HG02852 (cell line): ENCODE results near the gene CDH18.

ENCODE experiments used
- ATAC-seq: cut with Tn5 transposase; IDR thresholded peaks from one replicate; pipeline ENCODE4 v1.9.1; 2021; ENCODE audit warnings: mild to moderate bottlenecking, moderate library complexity; ENCODE audit not compliant: unreplicated experiment

The CDH18 gene

DNA sequence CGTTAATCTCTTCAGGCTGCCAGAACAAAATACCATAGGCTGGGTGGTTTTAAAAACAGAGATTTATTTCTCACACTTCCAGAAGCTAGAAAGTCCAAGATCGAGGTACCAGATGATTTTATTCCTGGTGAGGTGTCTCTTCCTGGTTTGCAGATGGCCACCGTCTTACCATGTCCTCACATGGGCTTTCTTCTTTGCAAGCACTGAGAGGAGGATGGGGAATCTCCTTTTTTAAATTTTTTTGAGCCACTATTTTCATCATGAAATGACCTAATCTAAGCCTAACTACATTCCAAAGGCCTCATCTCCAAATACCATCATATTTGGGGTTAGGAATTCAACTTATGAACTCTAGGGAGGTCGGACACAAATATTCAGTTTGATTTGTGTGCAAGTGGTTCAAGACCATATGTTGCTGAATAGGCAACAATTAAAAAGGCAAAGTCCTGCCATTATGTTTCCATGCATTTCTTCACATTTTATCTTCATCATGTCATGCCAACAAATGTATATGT, 371.2 kb downstream of the CDH18 start:
- ATAC-seq, result no peak

DNA sequence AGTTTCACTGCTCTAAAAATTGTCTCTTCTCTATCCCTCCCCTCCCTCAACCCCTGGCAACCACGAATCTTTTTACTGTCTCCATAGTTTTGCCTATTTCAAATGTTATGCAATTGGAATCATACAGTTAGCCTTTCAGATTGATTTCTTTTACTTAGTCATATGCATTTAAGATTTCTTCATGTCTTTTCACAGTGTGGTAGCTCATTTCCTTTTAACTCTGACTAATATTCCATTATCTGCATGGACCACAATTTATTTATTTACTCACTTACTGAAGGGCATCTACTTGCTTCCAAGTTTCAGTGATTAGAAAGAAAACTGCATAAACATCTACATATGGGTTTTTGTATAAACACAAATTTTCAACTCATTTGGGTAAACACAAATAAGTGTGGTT, 372.3 kb downstream of the CDH18 start:
- no peak for ATAC-seq

DNA sequence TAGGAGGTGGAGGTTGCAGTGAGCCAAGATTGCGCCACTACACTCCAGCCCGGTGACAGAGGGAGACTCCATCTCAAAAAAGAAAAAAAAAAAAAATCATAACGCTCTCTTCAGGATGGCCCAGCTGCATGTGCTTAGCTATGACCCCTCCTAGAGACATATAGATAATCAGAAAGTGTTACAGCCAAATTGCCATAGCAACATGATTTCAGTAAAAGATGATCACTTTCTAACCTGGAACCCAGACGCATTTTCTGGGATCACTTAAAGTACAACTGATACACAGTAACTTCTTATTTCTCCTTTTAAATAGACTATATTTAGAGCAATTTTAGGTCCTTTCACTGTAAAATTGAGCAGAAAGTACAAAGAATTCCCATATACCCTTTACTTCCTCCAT, 372.9 kb downstream of the CDH18 start:
- no peak for ATAC-seq

DNA sequence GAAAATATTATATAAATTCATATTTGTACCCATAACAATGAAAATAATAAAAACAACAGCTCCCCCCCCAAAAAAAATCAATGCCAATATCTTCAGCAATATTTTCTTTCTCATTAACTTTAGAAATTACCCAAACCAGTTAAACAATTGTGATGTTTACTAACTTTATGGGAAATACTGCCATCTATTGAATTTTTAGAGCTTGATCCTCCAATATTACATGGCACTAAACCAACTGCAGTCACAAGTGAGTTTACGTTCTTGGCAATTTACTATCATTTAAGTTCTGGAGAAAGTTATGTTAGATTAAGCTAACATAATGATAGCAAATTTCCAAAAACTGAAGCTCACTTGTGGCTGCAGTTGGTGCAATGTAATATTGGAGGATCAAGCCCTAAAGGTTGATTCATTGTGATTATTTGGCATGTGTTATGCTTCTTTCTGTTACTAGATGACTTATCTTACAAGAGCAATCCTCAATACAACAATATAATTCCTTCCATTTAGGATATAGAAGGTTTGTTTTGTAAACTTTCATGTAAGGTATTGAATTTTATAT, 379.5 kb downstream of the CDH18 start:
- ATAC-seq, result no peak

DNA sequence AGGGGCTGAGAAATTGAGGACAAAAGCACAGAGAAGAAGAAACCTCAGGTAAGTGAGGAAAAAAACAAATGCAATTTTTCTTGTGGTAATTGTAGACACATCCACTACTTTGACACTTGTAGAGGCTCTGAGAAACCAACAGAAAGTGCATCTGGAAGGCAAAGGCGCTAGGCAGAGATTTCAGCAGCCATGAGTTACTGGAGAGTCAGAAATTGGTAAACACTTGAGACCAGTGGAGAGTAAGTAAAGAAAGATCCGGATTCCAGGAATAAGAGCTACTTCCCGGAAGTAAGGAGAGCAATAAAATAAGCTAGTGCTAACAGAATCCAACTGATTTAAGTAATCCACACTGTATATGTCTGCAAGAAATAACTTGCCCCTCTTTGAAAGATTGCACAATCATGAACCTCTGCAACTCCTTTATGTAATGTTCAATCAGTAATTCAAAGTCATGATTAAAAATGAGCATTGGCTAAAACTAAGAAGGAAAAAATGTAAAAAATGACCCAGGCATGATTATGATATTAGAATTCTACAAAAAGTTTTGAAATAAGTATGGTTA, 382.1 kb downstream of the CDH18 start:
- no peak for ATAC-seq

DNA sequence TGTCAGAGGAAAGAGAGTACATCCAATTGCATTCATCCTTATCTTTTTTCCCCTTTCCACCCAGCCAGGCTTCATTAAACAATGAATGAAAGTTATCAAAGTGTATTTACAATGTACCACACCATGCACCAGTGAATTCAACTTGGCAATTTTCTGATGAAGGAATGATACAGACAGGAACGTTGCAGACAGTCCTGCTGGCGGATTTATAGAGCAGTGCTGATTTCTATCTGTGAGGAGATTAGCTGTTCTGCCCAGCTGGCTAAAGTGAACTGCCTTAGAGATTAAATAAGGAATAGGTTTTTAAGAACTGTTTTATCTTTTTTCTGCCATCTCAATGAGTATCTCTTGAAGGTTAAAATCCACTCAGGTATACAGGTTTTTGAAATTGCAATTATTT, 403.9 kb downstream of the CDH18 start:
- no peak for ATAC-seq

DNA sequence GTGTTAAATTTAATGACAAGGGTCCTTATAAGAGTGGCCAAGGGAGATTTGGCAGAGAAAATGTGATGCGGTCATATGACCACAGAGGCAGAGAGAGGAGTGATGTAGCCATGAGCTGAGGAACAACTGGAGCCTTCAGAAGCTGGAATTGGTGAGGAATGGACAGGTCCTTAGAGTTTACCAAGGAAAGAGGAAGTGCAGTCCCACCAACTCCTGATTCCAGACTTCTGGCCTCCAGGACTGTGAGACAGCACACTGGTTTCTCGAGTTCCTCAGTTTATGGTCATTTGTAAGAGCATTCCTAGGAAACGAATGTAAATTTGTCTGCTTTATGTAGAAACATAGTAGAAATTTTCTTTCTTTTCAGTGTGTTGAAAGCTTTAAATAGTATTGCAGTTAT, 410.1 kb downstream of the CDH18 start:
- no peak for ATAC-seq

DNA sequence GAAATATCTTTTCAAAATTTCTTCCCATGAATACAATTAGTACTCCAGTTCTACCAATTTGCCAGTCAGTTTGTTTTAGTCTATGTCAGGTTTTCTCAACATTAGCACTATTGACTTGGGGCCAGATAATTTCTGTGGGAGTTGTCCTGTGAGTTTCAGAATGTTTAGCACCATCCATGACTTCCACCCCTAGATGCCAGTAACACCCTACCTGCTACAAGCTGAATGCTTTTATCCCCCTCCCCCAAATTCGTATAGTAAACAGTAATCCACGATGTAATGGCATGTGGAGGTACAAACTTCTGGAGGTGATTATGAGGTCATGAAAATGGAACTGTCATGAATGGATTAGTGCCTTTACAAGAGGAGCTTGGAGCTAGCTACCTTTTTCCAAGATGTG, 420.0 kb downstream of the CDH18 start:
- no peak for ATAC-seq

DNA sequence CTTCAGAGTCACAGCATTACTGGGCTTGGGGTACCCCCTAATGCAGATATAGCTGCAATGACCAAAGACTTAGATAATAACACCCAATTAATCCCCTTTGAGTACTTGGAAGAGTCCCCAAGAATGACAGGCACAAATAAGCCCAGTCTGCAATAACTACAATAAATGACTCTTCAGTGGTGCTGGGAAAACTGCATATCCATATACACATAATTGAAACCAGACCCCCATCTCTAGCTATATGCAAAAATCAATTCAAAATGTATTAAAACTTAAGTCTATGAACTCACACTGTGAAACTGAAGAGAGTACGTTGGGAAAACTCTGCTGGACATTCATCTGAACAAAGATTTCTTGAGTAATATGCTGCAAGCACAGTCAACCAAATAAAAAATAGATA, 422.5 kb downstream of the CDH18 start:
- ATAC-seq, result no peak

DNA sequence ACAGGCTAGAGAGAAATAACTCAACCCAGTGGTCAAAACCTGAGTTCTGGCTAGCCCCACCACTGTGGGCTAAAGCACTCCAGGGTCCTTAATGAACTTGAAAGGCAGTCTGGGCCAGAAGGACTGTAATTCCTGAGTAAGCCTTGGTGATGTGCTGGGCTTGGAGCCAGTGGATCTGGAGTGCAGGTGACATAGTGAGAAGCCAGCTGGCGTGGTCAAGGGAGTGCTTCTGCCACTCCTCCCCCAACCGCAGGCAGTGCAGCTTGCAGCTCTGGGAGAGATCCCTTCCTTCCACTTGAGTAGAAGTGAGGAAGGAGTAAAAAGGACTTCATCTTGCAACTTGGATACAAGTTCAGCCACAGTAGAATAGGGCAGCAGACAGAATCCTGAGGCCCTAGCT, 424.0 kb downstream of the CDH18 start:
- no peak for ATAC-seq

DNA sequence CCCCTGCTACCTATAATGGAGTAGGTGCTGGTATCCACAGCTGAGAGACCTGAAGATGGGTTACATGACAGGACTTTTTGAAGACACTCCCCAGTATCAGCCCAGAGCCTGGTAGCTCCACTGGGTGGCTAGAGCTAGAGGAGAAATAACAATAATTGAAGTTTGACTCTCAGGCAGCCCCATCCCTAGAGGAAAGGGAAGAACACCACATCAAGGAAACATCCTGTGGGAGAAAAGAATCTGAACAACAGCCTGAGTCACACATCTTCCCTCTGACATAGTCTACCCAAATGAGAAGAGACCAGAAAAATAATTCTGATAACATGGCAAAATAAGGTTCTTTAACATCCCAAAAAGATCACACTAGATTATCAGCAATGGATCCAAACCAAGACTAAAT, 432.1 kb downstream of the CDH18 start:
- no peak for ATAC-seq

DNA sequence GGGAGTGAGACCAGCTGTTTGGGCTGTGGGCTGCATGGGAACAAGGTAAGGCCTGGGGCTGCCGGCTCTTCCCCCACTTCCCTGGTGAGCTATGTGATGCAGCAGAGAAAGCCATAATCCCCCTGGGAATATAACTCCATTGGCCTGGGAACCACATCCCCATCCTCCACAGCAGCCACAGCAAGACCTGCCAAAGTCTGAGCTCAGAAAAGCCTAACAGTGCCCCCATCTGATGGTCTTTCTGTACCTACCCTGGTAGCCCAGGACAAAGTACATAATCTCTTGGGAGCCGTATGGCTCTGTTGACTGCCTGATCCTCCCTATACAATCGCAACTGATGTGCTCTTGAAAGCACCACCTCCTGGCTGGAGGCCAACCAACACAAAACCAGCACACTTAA, 432.6 kb downstream of the CDH18 start:
- no peak for ATAC-seq

DNA sequence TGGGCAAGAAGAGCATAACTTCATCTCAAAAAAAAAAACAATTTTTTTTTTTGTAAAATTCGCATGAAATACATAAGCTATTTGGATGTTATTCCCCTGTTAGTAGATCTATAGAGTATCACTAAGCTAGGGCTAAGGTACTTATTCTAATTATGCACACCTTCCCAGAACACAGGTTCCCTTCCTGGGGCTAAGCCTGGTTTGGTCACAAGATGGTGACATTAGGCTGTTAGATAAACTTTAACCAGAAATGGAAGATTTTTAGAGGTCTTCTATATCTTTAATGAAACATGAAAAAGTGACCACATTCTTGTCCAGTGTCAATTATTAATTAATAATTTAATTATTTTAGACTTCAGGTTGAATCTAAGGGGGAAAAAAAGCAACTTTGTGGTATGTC, 433.5 kb downstream of the CDH18 start:
- no peak for ATAC-seq

DNA sequence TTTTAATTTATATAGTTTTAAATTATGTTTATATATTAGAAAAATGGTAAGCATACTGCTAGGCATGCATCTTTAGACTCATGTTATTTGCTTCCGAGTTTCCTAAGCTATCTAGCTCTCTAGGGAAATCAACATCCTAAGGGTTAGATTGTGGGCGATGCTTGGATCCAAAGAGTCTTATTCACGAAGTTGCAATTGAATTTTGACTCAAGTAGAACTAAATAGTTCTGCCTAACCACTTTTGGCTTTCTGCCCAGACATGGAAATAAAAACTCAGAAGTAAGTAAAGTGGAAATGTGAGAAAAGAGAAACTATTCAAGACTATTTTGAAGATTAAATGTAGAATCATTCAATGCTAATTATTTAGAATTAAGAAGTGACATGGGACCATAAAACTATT, 440.4 kb downstream of the CDH18 start:
- ATAC-seq, result no peak

DNA sequence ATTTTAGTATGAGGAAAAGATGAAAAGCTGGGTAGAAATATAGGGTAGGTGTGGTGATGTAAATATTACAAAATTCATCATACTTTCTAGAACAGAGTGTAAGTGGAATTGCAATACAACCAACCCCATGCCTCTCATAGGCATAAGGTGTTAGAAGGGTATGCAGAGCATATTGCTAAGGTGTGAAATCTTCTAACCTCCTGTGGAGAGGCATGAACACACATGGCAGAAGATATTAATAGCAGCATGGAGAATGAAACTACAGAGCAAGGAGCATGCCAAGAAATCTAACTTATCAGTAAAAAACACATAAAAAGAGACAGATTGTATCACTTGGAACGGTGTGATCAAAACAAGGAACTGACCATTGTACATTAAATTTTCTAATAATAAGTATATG, 441.5 kb downstream of the CDH18 start:
- ATAC-seq, result no peak

DNA sequence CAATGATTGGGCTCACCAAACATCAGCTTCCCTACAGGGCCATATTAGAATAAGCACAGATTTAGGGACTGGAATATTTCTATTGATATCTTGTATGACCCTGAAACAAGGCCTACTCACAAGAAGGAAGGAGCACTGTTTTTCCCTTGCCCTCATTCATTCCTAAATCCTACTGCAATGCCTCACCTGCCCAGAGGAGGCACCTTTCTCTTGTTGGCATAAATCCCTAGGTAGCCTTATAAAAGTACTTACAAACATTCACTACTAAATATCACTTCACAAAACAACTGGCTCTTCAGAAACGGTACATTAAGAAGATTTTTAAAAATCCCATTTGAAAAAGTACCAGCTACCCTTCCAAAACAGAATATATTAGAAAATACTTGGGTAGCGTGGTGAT, 449.4 kb downstream of the CDH18 start:
- no peak for ATAC-seq

DNA sequence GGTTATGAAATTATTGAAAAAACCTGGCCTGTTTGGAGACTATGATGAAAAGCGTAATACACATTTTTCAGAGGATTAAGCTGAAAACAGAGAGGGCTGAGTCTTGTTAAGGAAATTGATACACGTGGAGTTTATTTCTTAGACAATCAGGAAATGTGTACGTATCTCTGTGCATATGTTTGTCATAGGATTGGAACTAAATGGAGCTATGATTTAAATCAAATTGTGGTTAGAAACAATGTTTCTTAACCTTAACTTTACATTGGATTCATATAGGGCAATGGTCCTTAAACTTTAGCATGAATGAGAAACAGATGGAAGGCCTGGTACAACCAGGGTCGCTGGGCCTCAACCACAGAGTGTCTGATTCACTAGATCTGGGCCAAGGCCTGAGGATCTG, 451.6 kb downstream of the CDH18 start:
- no peak for ATAC-seq

DNA sequence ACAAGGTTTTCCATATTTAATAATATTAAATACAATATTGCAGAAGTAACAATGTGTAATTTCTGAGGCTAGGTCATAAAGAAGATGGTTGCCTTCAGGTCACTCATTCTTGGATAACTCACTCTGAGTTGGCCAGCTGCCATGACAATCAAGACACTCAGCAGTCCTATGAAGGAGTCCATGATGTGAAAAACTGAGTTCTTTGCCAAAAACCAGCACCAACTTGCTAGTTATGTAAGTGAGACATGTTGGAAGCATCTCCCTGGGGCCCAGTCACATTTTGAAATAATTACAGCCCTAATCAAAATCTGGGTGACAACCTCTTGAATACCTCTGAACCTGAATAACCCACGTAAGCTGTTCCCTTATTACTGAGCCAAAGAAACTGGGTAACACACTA, 453.2 kb downstream of the CDH18 start:
- ATAC-seq, result no peak

DNA sequence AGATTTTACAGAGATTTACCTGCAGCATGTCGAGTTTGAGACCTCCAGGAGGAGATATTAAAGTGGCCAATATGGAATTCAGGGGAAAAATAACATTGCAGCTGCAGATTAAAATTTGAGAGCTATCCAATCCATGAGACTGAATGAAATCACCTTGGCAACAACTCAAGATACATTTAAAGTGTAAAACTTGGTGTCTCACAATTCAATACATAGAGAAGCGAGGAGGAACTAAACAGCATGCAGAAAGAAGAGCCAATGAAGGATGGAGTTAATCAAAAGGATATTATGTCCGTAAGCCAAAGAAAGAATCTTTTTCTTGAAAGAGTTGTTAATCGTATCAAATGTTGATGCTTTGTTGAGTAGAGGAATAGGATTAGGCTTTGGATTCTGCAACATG, 455.1 kb downstream of the CDH18 start:
- no peak for ATAC-seq

DNA sequence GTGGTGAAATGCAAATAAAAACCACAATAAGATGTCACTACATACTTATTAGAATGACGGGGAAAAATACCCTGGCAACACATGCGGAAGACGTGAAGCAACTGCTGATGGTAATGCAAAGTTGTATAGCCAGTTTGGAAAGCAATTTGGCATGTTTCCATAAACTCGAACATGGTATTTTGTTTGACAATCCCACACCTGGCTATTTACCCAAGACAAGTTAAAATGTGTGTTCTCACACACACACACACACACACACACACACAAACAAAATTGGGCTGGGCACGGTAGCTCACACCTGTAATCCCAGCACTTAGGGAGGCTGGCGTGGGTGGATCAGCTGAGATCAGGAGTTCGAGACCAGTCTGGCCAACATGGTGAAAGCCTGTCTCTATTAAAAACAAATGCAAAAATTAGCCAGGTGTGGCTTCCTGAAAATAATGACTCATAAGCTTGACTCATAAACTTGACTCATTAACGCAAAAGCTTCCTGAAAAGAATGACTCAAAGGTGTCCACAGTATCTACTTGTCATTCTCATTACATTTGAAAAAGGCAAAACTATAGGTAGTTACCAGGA, 456.5 kb downstream of the CDH18 start:
- no peak for ATAC-seq

DNA sequence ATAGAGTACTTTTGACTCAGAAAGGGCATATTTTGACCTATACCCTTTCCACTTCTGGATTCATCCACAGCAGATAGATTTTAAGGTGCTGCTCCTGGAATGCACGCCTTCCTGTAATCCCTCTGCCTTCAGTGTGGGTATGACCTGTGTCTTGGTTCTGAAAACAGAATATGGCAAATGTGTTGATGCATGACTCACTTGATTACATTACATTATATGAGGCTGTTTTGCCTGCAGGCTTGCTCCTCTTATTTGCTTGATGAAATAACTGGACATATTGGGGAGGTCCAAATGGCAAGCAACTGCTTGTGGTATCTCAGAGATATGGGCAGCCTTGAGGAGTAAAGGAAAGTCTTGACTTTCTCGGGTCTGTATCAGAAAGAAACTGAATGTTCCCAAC, 468.6 kb downstream of the CDH18 start:
- no peak for ATAC-seq

DNA sequence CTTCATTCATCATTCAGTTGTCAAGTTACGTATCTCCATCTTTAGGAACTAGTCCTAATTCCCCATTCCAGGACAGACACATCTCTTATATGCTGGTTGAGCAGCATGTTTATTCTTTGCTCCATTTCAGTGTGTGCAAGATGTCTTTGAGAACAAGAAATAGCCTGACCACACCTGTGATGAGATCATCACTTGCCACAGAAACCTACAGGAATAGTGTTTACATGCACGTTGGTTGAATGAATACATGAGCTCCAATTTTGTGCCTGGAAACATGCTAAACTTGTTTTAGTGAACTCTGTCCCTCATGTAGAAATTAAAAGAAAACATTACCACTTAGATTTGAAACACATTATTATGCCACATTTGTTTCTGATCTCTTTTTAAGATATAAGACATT, 489.1 kb downstream of the CDH18 start:
- no peak for ATAC-seq

DNA sequence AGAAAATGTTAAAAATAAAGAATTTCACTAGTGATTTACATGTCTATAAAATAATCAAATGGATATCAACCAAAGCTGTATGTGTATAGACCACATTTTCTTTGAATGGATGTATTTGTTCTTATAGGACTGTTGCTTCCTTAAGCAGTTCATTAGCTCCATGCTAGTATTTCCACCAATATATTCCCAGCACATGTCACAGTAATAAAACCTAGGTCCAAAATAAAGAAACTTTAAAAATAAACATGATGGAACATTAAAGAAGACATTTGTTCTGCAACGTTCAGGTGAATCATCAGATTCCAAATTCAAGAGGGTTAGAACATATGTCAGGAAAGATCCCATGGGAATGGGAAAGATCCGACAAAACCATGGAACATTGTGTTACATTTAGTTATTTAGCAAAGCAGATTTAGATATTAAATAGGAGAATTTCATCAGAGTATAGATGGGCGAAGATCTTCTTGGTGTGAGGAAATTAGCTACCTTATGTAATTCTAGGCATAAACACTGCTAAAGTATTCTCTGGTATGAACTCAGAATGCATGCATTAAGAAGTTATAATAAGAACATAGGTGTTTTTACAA, 490.7 kb downstream of the CDH18 start:
- no peak for ATAC-seq
